HepG2 (cell line): ENCODE data around the gene EYA3. TPM values are rescaled to one million over a fixed set of nuclear protein-coding genes. Genes with fewer than 3 reads are reported as not detected.

Experiments
- ATAC-seq: fragments of 200-7000 bp; cut with Tn5 transposase; 3 replicates; pipeline ENCODE4 v1.9.1; 2020; ENCODE audit warnings: mild to moderate bottlenecking, moderate library complexity
- BruUV-seq: library from RNA; stranded (reverse); fragments of 400-500 nt; replicated peaks from 2 replicates; lab custom pipeline; 2021; lab: Mats Ljungman, UMichigan
- CTCF ChIA-PET: fragments of 300-600 bp; formaldehyde crosslinking; extraction: SDS; loops from one replicate; lab custom pipeline; 2021; ENCODE audit warnings: low total read pairs, inconsistent platforms, low intra/inter-chr PET ratio; lab: Yijun Ruan, JAX
- POLR2A ChIA-PET: fragments of 350-600 bp; sonication (Branson Sonifier 250); formaldehyde crosslinking; loops from one replicate; lab custom pipeline; 2020; ENCODE audit warnings: antibody characterized with exemption, inconsistent platforms; lab: Yijun Ruan, JAX
- DNase-seq: peaks from one replicate; pipeline ENCODE4 v3.0.0-alpha.2; 2015; ENCODE audit warnings: low spot score
- FAIRE-seq: peaks from 3 replicates; lab custom pipeline; 2011; peaks lifted over from hg19 to GRCh38; lab: Jason Lieb, UNC
- H2AFZ ChIP-seq: one replicate; pipeline ENCODE4 v1.6.1; 2011; ENCODE audit warnings: low read length, inconsistent platforms
- H3K27ac ChIP-seq: fragments of 300-600 bp; 3 replicates; pipeline ENCODE4 v1.8.0; 2011; ENCODE audit warnings: mixed run types, mild to moderate bottlenecking, mixed read lengths, low read length, inconsistent platforms; ENCODE audit not compliant: insufficient read depth; ENCODE audit errors: extremely low read length
- H3K27me3 ChIP-seq, 2 experiments: fragments of 200-600 bp in 1 of 2; 2 replicates in 1 of 2; 3 replicates in 1 of 2; pipeline versions ENCODE4 v1.6.0 to v1.8.0; 2011; ENCODE audit warnings: low read length in 2 of 2, mild to moderate bottlenecking in 2 of 2, moderate library complexity in 2 of 2, inconsistent platforms in 1 of 2; ENCODE audit not compliant: insufficient read depth in 2 of 2, control insufficient read depth in 1 of 2
- H3K36me3 ChIP-seq, 2 experiments: fragments of 200-600 bp in 1 of 2; replicated peaks in 1 of 2; 2 replicates in 1 of 2; 3 replicates in 1 of 2; pipeline versions ENCODE4 v1.5.1 to v1.8.0; 2011; ENCODE audit warnings: low read length in 2 of 2, inconsistent platforms in 1 of 2; ENCODE audit not compliant: insufficient read depth in 2 of 2, control insufficient read depth in 1 of 2
- H3K4me1 ChIP-seq: 2 replicates; pipeline ENCODE4 v1.5.1; 2012; ENCODE audit warnings: low read length, inconsistent platforms; ENCODE audit not compliant: insufficient read depth
- H3K4me2 ChIP-seq: 2 replicates; pipeline ENCODE4 v1.6.0; 2011; ENCODE audit warnings: low read depth, low read length, inconsistent platforms
- H3K4me3 ChIP-seq, 3 experiments: fragments of 200-600 bp in 1 of 3; sonication (generic), shearing (Covaris generic) in 1 of 3; replicated peaks in 1 of 3; 2 replicates each; pipeline ENCODE4 v1.5.1; 2011 to 2016; ENCODE audit warnings: low read length in 3 of 3, inconsistent platforms in 2 of 3, low read depth in 2 of 3, mild to moderate bottlenecking in 2 of 3, control low read depth in 1 of 3, mixed read lengths in 1 of 3; ENCODE audit not compliant: insufficient read depth in 1 of 3
- H3K79me2 ChIP-seq: one replicate; pipeline ENCODE4 v1.6.1; 2011; ENCODE audit warnings: low read length, inconsistent platforms; ENCODE audit not compliant: insufficient read depth
- H3K9ac ChIP-seq: 2 replicates; pipeline ENCODE4 v1.6.0; 2011; ENCODE audit warnings: mild to moderate bottlenecking, low read depth, low read length, inconsistent platforms; ENCODE audit not compliant: insufficient read depth
- H3K9me3 ChIP-seq: 2 replicates; pipeline ENCODE4 v1.5.1; 2012; ENCODE audit warnings: mild to moderate bottlenecking, low read length
- H4K20me1 ChIP-seq: 2 replicates; pipeline ENCODE4 v1.6.0; 2011; ENCODE audit warnings: inconsistent platforms, mild to moderate bottlenecking, low read length, moderate library complexity; ENCODE audit not compliant: insufficient read depth
- ARID5B ChIP-seq: IDR thresholded peaks from 2 replicates; pipeline ENCODE4 v1.4.0; 2020; ENCODE audit warnings: mild to moderate bottlenecking, missing genetic modification reagents
- ATF2 ChIP-seq: sonication (generic); formaldehyde crosslinking; IDR thresholded peaks from 2 replicates; pipeline ENCODE4 v1.4.0; 2020; ENCODE audit warnings: missing genetic modification reagents
- CHD2 ChIP-seq: IDR thresholded peaks from 2 replicates; pipeline ENCODE4 v1.6.1; 2011; ENCODE audit warnings: low read depth, low read length, improper control_type of control experiment
- FOXP1 ChIP-seq, 2 experiments: fragments of 450-650 bp in 1 of 2; IDR thresholded peaks; 2 replicates each; pipeline ENCODE4 v1.6.1; 2017 to 2018; ENCODE audit warnings: antibody characterized with exemption in 1 of 2
- HNF1A ChIP-seq, 2 experiments: sonication (generic) in 1 of 2; formaldehyde crosslinking in 1 of 2; IDR thresholded peaks; 2 replicates each; pipeline versions ENCODE4 v1.4.0 to v1.6.1; 2016 to 2020; ENCODE audit warnings: borderline replicate concordance in 1 of 2, low read depth in 1 of 2, mild to moderate bottlenecking in 1 of 2, missing genetic modification reagents in 1 of 2
- ZBTB26 ChIP-seq: IDR thresholded peaks from 2 replicates; pipeline ENCODE4 v1.6.1; 2016; ENCODE audit warnings: missing compliant biosample characterization, missing genetic modification reagents, borderline replicate concordance
- ZNF10 ChIP-seq: sonication (generic); formaldehyde crosslinking; IDR thresholded peaks from 2 replicates; pipeline ENCODE4 v1.4.0; 2020; ENCODE audit warnings: mild to moderate bottlenecking, low read depth, missing genetic modification reagents, borderline replicate concordance
- ZNF224 ChIP-seq: sonication (generic); formaldehyde crosslinking; IDR thresholded peaks from 2 replicates; pipeline ENCODE4 v1.5.0; 2020; ENCODE audit warnings: mild to moderate bottlenecking, missing genetic modification reagents
- ZNF362 ChIP-seq: sonication (generic); formaldehyde crosslinking; IDR thresholded peaks from 2 replicates; pipeline ENCODE4 v1.4.0; 2020; ENCODE audit warnings: missing genetic modification reagents, mild to moderate bottlenecking, borderline replicate concordance
- ZNF629 ChIP-seq: sonication (generic); formaldehyde crosslinking; conservative IDR thresholded peaks from 2 replicates; pipeline ENCODE4 v1.5.0; 2020; ENCODE audit warnings: missing genetic modification reagents
- WGBS: methylation state at CpG from one replicate; pipeline ENCODE4 v1.1.6; 2017; ENCODE audit warnings: low lambda C conversion rate; 5-methylcytosine and 5-hydroxymethylcytosine counted together
- in situ Hi-C: cut with HindIII; loops from 2 replicates; pipeline ENCODE4 v1.10.0; 2017; ENCODE audit warnings: low pct_unique_long_range_greater_than_20kb; ENCODE audit not compliant: extremely low pct_ligation_motif_present
- intact Hi-C: fragments of 100-400 bp; cut with micrococcal nuclease; formaldehyde crosslinking; loops from one replicate; pipeline ENCODE4 v1.10.0; 2022; ENCODE audit not compliant: unreplicated experiment
- polyA plus RNA-seq, 8 experiments: library from polyadenylated mRNA; depleted of rRNA in 3 of 8; stranded (reverse) in 7 of 8; unstranded in 1 of 8; fragments of >200 nt; fragmentation: Illumina TruSeq in 4 of 8; extraction: Trizol in 4 of 8; gene quantifications; 2 replicates each; pipeline versions ENCODE4 v1.2.1 to v1.2.3, GENCODE V29; 2011 to 2016; ENCODE audit warnings: low read depth in 4 of 8, missing spikeins in 1 of 8, mixed read lengths in 1 of 8; ENCODE audit not compliant: insufficient read depth in 1 of 8
- total RNA-seq, 5 experiments: library from RNA; depleted of rRNA; stranded (reverse); fragments of >200 nt; fragmentation: Illumina TruSeq; extraction: Trizol; gene quantifications; 2 replicates each; pipeline ENCODE4 v1.2.3, GENCODE V29; 2016; ENCODE audit warnings: low read depth in 1 of 5

EYA3 gene
- total and polyA plus RNA-seq, 2 of the 13 experiments (the other 11 are each of a cell fraction or from before 2014, with no cell fraction given) = 13.9 to 19.7 TPM

GRCh38 chr1:27966402-27967105 lies 121.9 kb downstream of the EYA3 start:
- H3K9me3 ChIP-seq = no peaks in the 10 kb centered on the region
- intact Hi-C loops (no loop called here), in situ Hi-C loops (no loop called here)
- H3K27me3 ChIP-seq = no peaks in the 10 kb centered on the region
- POLR2A ChIA-PET = no interaction called here
- peaks cover 1% of the 10 kb centered on the region; the same call in 1 of the 2 replicates for H3K4me1 ChIP-seq
- H3K27ac ChIP-seq = no peak overlapping the region
- H4K20me1 ChIP-seq = no peaks in the 10 kb centered on the region
- no peak for DNase-seq
- CTCF ChIA-PET = no interaction called here
- no peak overlapping the region for H3K4me2 ChIP-seq
- H3K4me3 ChIP-seq = no peak overlapping the region
- no TSS peak for BruUV-seq
- peak; percentile 23 for ATAC-seq
- no peak overlapping the region for H3K9ac ChIP-seq
- peaks cover 2 to 8% of the 10 kb centered on the region in 2 experiments; a peak in 4 of 5 replicates for H3K36me3 ChIP-seq
- no peaks in the 10 kb centered on the region for H3K79me2 ChIP-seq
- FAIRE-seq = no peak
- no peak overlapping the region for H2AFZ ChIP-seq
- WGBS = 92% methylated on average over 22 of the region's 24 CpGs
- TF ChIP-seq ZBTB26 = no peak
- no peak for TF ChIP-seq CHD2
- TF ChIP-seq ZNF362 (CRISPR knock-in tag) = no peak
- TF ChIP-seq HNF1A (IDR thresholded peaks at IDR 0.05; ENCODE audit: low read depth) = no peak
- TF ChIP-seq HNF1A (CRISPR knock-in tag; IDR thresholded peaks at IDR 0.05; ENCODE audit: borderline replicate concordance) = no peak
- no peak for TF ChIP-seq FOXP1 (IDR thresholded peaks at IDR 0.05)
- no peak for TF ChIP-seq FOXP1 (CRISPR knock-in tag; IDR thresholded peaks at IDR 0.05)
- no peak for TF ChIP-seq ZNF224 (CRISPR knock-in tag)
- TF ChIP-seq ARID5B (CRISPR knock-in tag) = no peak
- no peak for TF ChIP-seq ZNF629 (CRISPR knock-in tag)
- no peak for TF ChIP-seq ATF2 (CRISPR knock-in tag)
- no peak for TF ChIP-seq ZNF10 (CRISPR knock-in tag)
